GM23248 (cell line): ENCODE measurements around the gene CLCN7. TPM values are rescaled to one million over a fixed set of nuclear protein-coding genes. Genes with fewer than 3 reads are reported as not detected.

ENCODE experiments used
- DNase-seq: peaks from one replicate; pipeline ENCODE4 v3.0.0-alpha.2; 2015
- H2AFZ ChIP-seq: fragments of 200-600 bp; sonication (generic); 2 replicates; pipeline ENCODE4 v1.6.1; 2016; ENCODE audit warnings: antibody characterized with exemption
- H3F3A ChIP-seq: fragments of 200-600 bp; sonication (generic); 2 replicates; pipeline ENCODE4 v1.6.1; 2016; ENCODE audit warnings: mild to moderate bottlenecking, antibody characterized with exemption, mixed run types; ENCODE audit not compliant: insufficient read depth
- H3K27ac ChIP-seq: fragments of 200-600 bp; sonication (generic); 2 replicates; pipeline ENCODE4 v1.5.1; 2016; ENCODE audit warnings: mild to moderate bottlenecking
- H3K27me3 ChIP-seq: fragments of 200-600 bp; sonication (generic); replicated peaks from 2 replicates; pipeline ENCODE4 v1.6.1; 2016; ENCODE audit warnings: mild to moderate bottlenecking; ENCODE audit not compliant: insufficient read depth
- H3K36me3 ChIP-seq: fragments of 200-600 bp; sonication (generic); 2 replicates; pipeline ENCODE4 v1.6.1; 2016; ENCODE audit warnings: low read depth, mild to moderate bottlenecking
- H3K4me1 ChIP-seq: fragments of 200-600 bp; sonication (generic); 2 replicates; pipeline ENCODE4 v1.6.1; 2016; ENCODE audit warnings: mild to moderate bottlenecking; ENCODE audit not compliant: insufficient read depth
- H3K4me2 ChIP-seq: fragments of 200-600 bp; sonication (generic); one replicate; pipeline ENCODE4 v1.6.1; 2016; ENCODE audit warnings: mild to moderate bottlenecking; ENCODE audit not compliant: unreplicated experiment
- H3K4me3 ChIP-seq: fragments of 200-600 bp; sonication (generic); 2 replicates; pipeline ENCODE4 v1.5.1; 2016; ENCODE audit warnings: mild to moderate bottlenecking
- H3K79me2 ChIP-seq: fragments of 200-600 bp; sonication (generic); 2 replicates; pipeline ENCODE4 v1.6.1; 2016; ENCODE audit warnings: mild to moderate bottlenecking; ENCODE audit not compliant: insufficient read depth
- H3K9ac ChIP-seq: fragments of 200-600 bp; sonication (generic); 2 replicates; pipeline ENCODE4 v1.6.1; 2016; ENCODE audit warnings: mild to moderate bottlenecking
- H3K9me2 ChIP-seq: fragments of 200-600 bp; sonication (generic); 2 replicates; pipeline ENCODE4 v1.6.1; 2016; ENCODE audit warnings: mixed run types, mild to moderate bottlenecking, moderate library complexity; ENCODE audit not compliant: insufficient read depth
- H3K9me3 ChIP-seq: fragments of 200-600 bp; sonication (generic); one replicate; pipeline ENCODE4 v1.6.1; 2017; ENCODE audit warnings: low read depth
- H4K20me1 ChIP-seq: fragments of 200-600 bp; sonication (generic); 2 replicates; pipeline ENCODE4 v1.6.0; 2016; ENCODE audit not compliant: insufficient read depth
- EZH2 ChIP-seq: fragments of 200-600 bp; sonication (generic); IDR thresholded peaks from 2 replicates; pipeline ENCODE4 v1.6.1; 2018; ENCODE audit warnings: antibody characterized with exemption, mild to moderate bottlenecking; ENCODE audit not compliant: insufficient read depth, poor library complexity, severe bottlenecking
- EZH2phosphoT487 ChIP-seq: fragments of 200-600 bp; sonication (generic); IDR thresholded peaks from 2 replicates; pipeline ENCODE4 v1.6.1; 2018; ENCODE audit warnings: antibody characterized with exemption, moderate library complexity, mild to moderate bottlenecking, low read depth; ENCODE audit not compliant: insufficient read depth
- WGBS, 2 experiments: methylation state at CpG; one replicate each; pipeline ENCODE4 v1.1.6; 2015 to 2017; ENCODE audit warnings: low lambda C conversion rate in 2 of 2, low coverage in 1 of 2; ENCODE audit errors: missing lambda C conversion rate in 2 of 2; 5-methylcytosine and 5-hydroxymethylcytosine counted together
- in situ Hi-C: fragments of 300-500 bp; cut with MboI; formaldehyde crosslinking; loops from 2 replicates; pipeline ENCODE4 v1.15.0; 2020
- polyA plus RNA-seq: library from polyadenylated mRNA; unstranded; fragments of >200 nt; fragmentation: Nextera tagmentation; extraction: Ambion mirVana; gene quantifications from 2 replicates; pipeline ENCODE4 v1.2.1, GENCODE V29; 2016
- total RNA-seq: library from RNA; depleted of rRNA; stranded (reverse); fragments of >200 nt; shearing (Covaris generic); gene quantifications from 2 replicates; pipeline ENCODE4 v1.2.3, GENCODE V29; 2014

Gene CLCN7
- total and polyA plus RNA-seq, 2 experiments from 2014 or later: 33.6 to 39.3 TPM

DNA sequence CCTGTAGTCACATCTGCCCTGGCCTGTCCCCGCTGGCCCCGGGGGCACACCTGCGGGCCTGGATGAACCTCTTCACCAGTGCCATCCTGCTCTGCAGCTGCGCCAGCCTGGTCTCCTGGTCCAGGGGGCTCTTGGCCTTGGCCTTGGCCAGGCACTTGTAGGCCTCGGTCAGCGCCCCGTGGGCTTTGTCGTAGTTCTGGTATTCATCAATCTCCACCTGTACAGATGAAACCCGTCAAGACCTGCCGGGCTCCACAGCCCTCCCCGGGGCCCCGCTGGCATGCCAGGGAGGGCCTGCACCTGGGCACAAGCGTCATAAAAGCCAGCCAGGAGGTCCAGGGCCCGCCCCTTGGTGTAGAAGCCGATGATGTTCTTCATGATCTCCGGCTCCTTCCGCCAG, 45.0 kb upstream of the CLCN7 start:
- no peak for DNase-seq
- 89 to 90% methylated on average over 15 to 17 of the region's 17 CpGs for WGBS, 2 experiments
- TF ChIP-seq EZH2phosphoT487 (no peak), EZH2 (no peak)

DNA sequence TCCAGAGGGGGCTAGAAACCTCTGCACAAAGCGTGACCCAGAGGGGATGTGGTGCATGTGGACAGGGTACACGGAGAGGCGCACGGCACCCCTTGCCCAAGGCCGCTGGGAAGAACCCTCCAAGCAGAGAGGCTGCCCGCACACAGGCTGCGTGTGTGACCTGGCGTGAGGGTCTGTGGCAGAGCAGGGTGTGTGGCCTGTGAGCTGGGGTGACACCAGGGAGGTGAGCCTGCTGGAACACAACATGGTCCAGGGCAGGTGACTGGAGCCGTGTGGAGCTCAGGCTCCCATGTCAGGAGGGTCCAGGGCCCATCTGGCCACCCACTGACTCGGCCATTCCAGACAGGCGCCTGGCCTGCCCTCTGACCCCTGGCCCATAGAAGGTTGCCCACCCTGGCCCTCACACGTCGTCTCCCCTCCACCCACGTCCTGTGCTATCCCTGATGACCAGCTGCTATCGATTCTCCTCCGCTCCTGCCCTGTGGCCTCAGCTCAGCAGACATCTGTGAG, 43.9 kb upstream of the CLCN7 start:
- WGBS, 2 experiments: 94 to 97% methylated on average over 16 of the region's 16 CpGs

More for the DNA sequence above, 45.0 kb upstream of the CLCN7 start:
- H3K27me3 ChIP-seq: no peaks in the 10 kb centered on the region
- H3K27ac ChIP-seq: no peak overlapping the region
- no peak overlapping the region for H3K4me3 ChIP-seq
- in situ Hi-C loops: no loop called here
- no peak overlapping the region for H3K9ac ChIP-seq
- no peaks in the 10 kb centered on the region for H3K9me2 ChIP-seq
- H3K9me3 ChIP-seq: no peaks in the 10 kb centered on the region
- no peaks in the 10 kb centered on the region for H3K36me3 ChIP-seq
- no peaks in the 10 kb centered on the region for H3K79me2 ChIP-seq
- no peak overlapping the region for H3K4me2 ChIP-seq
- H4K20me1 ChIP-seq: no peaks in the 10 kb centered on the region
- no peaks in the 10 kb centered on the region for H3K4me1 ChIP-seq
- no peak overlapping the region for H2AFZ ChIP-seq
- no peaks in the 10 kb centered on the region for H3F3A ChIP-seq

GRCh38 chr16:1514507-1514906, 39.7 kb upstream of the CLCN7 start:
- H3K27ac ChIP-seq: no peak overlapping the region
- H3K27me3 ChIP-seq: no peaks in the 10 kb centered on the region
- no peak overlapping the region for H3K4me2 ChIP-seq
- no peaks in the 10 kb centered on the region for H4K20me1 ChIP-seq
- DNase-seq: no peak
- TF ChIP-seq EZH2 (no peak), EZH2phosphoT487 (no peak)
- no peaks in the 10 kb centered on the region for H3K9me2 ChIP-seq
- in situ Hi-C loops: no loop called here
- no peaks in the 10 kb centered on the region for H3K4me1 ChIP-seq
- H2AFZ ChIP-seq: no peak overlapping the region
- H3K9ac ChIP-seq: no peak overlapping the region
- H3F3A ChIP-seq: no peaks in the 10 kb centered on the region
- no peaks in the 10 kb centered on the region for H3K9me3 ChIP-seq
- WGBS, 2 experiments: 95 to 100% methylated on average over 3 of the region's 3 CpGs
- no peak overlapping the region for H3K4me3 ChIP-seq
- H3K36me3 ChIP-seq: no peaks in the 10 kb centered on the region
- no peaks in the 10 kb centered on the region for H3K79me2 ChIP-seq

More for the DNA sequence above, 43.9 kb upstream of the CLCN7 start:
- Histone ChIP-seq H2AFZ (no peak overlapping the region), H3K79me2 (no peaks in the 10 kb centered on the region), H3K9me3 (no peaks in the 10 kb centered on the region), H3F3A (no peaks in the 10 kb centered on the region), H3K9ac (no peak overlapping the region), H3K27ac (no peak overlapping the region), H4K20me1 (no peaks in the 10 kb centered on the region), H3K4me1 (no peaks in the 10 kb centered on the region), H3K4me2 (no peak overlapping the region), H3K4me3 (no peak overlapping the region), H3K27me3 (no peaks in the 10 kb centered on the region), H3K36me3 (no peaks in the 10 kb centered on the region), H3K9me2 (no peaks in the 10 kb centered on the region)
- DNase-seq: no peak
- TF ChIP-seq EZH2 (no peak), EZH2phosphoT487 (no peak)
- in situ Hi-C loops: no loop called here

GRCh38 chr16:1512774-1513173, 37.9 kb upstream of the CLCN7 start:
- no peak for DNase-seq
- Histone ChIP-seq H3K79me2 (no peaks in the 10 kb centered on the region), H3K36me3 (no peaks in the 10 kb centered on the region), H4K20me1 (no peaks in the 10 kb centered on the region), H2AFZ (no peak overlapping the region), H3F3A (no peaks in the 10 kb centered on the region), H3K9me3 (no peaks in the 10 kb centered on the region), H3K27me3 (no peaks in the 10 kb centered on the region), H3K9me2 (no peaks in the 10 kb centered on the region), H3K4me2 (no peak overlapping the region), H3K27ac (no peak overlapping the region), H3K4me3 (no peak overlapping the region), H3K4me1 (no peaks in the 10 kb centered on the region), H3K9ac (no peak overlapping the region)
- in situ Hi-C loops: no loop called here
- no peak for TF ChIP-seq EZH2phosphoT487
- TF ChIP-seq EZH2: no peak
- 95 to 96% methylated on average over 15 of the region's 15 CpGs for WGBS, 2 experiments
